Ishikawa (cell line): ENCODE data around the gene F3.
A peak's percentile ranks its signal among the peaks of the same experiment; 100 is the strongest.

Experiments used
- CEBPB ChIP-seq: IDR thresholded peaks from 2 replicates; pipeline ENCODE4 v1.6.1; 2012
- CREB1 ChIP-seq: IDR thresholded peaks from 2 replicates; pipeline ENCODE4 v1.6.1; 2012; ENCODE audit warnings: low read depth
- EGR1 ChIP-seq: IDR thresholded peaks from 2 replicates; pipeline ENCODE4 v1.6.1; 2012
- EP300 ChIP-seq: IDR thresholded peaks from 2 replicates; pipeline ENCODE4 v1.6.1; 2012; ENCODE audit warnings: borderline replicate concordance
- FOXM1 ChIP-seq: IDR thresholded peaks from 2 replicates; pipeline ENCODE4 v1.6.1; 2012; ENCODE audit warnings: low read depth, borderline replicate concordance
- NFIC ChIP-seq: IDR thresholded peaks from 2 replicates; pipeline ENCODE4 v1.6.1; 2012
- RAD21 ChIP-seq: IDR thresholded peaks from 2 replicates; pipeline ENCODE4 v1.6.1; 2012; ENCODE audit warnings: low read depth
- TAF1 ChIP-seq: IDR thresholded peaks from 2 replicates; pipeline ENCODE4 v1.6.1; 2012; ENCODE audit warnings: low read depth, mild to moderate bottlenecking
- TCF12 ChIP-seq: IDR thresholded peaks from 2 replicates; pipeline ENCODE4 v1.6.1; 2012; ENCODE audit warnings: low read depth
- TEAD4 ChIP-seq: IDR thresholded peaks from 2 replicates; pipeline ENCODE4 v1.6.1; 2012
- YY1 ChIP-seq: IDR thresholded peaks from 2 replicates; pipeline ENCODE4 v1.6.1; 2012; ENCODE audit warnings: low read depth
- ZBTB7A ChIP-seq: IDR thresholded peaks from 2 replicates; pipeline ENCODE4 v1.6.1; 2012; ENCODE audit warnings: low read depth
- TF ChIP-seq, protein P1 (sequence below): IDR thresholded peaks from 2 replicates; pipeline ENCODE4 v1.6.1; 2012; ENCODE audit warnings: low read depth, mild to moderate bottlenecking
- TF ChIP-seq, protein P2 (sequence below): IDR thresholded peaks from 2 replicates; pipeline ENCODE4 v1.6.1; 2012
- TF ChIP-seq, protein P3 (sequence below): IDR thresholded peaks from 2 replicates; pipeline ENCODE4 v1.6.1; 2012

Gene F3

DNA sequence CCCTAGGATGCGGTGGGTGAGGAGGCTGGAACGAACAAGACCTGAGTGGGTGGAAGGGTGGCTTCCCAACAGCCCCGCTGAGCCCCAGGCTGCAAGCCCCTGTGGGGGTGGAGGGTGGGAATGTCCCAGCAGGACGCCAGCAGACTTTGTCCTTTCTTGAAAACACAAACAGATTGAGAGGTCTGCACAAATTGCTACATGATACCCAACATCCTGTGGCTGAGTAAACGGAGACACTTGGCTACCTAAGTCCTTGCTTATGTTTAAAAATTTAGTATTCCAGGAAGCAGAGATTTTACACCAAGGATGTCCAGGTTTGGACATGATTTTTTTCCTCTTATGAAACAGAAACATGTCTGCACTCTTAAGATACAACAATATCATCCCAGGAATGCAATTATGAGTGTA is 11.8 kb upstream of the F3 start:
- peak; percentile 91 for TF ChIP-seq EGR1
- TF ChIP-seq, protein P1, sequence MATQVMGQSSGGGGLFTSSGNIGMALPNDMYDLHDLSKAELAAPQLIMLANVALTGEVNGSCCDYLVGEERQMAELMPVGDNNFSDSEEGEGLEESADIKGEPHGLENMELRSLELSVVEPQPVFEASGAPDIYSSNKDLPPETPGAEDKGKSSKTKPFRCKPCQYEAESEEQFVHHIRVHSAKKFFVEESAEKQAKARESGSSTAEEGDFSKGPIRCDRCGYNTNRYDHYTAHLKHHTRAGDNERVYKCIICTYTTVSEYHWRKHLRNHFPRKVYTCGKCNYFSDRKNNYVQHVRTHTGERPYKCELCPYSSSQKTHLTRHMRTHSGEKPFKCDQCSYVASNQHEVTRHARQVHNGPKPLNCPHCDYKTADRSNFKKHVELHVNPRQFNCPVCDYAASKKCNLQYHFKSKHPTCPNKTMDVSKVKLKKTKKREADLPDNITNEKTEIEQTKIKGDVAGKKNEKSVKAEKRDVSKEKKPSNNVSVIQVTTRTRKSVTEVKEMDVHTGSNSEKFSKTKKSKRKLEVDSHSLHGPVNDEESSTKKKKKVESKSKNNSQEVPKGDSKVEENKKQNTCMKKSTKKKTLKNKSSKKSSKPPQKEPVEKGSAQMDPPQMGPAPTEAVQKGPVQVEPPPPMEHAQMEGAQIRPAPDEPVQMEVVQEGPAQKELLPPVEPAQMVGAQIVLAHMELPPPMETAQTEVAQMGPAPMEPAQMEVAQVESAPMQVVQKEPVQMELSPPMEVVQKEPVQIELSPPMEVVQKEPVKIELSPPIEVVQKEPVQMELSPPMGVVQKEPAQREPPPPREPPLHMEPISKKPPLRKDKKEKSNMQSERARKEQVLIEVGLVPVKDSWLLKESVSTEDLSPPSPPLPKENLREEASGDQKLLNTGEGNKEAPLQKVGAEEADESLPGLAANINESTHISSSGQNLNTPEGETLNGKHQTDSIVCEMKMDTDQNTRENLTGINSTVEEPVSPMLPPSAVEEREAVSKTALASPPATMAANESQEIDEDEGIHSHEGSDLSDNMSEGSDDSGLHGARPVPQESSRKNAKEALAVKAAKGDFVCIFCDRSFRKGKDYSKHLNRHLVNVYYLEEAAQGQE, result no peak

DNA sequence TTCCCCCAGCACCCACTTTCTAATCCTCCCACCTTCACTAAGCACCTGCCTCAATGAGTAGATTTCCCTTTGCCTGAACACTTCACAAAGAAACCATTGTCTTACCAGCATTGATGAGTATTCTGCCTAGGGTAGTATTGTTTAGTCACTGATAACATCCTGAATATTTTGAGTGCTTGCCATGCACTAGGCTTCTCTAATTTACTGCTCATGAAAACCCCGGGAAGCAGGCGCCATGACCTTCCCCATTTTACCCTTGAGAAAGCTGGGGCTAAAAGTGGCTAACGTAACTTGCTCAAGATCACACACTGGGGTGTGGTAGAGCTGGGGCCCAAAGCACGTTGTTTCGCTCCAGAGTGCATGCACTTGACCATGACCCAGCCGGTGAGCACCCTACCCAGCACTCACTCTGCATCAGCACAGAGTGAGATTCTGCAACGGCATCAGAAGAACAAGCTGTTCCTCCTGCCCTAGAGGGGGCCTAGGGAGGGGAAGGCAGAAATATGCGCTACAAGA is 10.6 kb upstream of the F3 start:
- TF ChIP-seq ZBTB7A, result no peak
- TF ChIP-seq YY1, result no peak
- no peak for TF ChIP-seq NFIC
- TF ChIP-seq, protein P1, result no peak
- TF ChIP-seq FOXM1, result no peak
- TF ChIP-seq, protein P2, sequence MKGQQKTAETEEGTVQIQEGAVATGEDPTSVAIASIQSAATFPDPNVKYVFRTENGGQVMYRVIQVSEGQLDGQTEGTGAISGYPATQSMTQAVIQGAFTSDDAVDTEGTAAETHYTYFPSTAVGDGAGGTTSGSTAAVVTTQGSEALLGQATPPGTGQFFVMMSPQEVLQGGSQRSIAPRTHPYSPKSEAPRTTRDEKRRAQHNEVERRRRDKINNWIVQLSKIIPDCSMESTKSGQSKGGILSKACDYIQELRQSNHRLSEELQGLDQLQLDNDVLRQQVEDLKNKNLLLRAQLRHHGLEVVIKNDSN, result no peak
- TF ChIP-seq CEBPB, result no peak
- TF ChIP-seq CREB1, result no peak
- TF ChIP-seq RAD21, result no peak
- TF ChIP-seq TCF12, result no peak

DNA sequence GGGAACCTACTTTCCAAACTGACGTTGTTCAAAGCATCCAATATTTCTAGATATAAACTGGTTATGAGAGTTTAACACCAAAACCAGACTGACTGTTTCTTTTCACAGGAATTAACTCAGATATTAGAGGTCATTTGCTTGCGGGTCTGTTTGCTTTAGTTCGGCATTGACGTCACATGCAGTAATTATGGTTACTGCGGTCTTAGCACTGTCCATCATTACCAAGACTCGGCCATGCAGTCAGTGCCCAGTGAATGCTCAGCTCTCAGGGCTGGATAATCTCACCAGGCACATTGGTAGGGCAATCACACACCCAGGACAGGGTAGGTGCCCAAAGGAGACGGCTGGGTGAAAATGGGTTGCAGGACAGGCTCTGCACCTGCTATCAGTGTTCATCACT is 9.9 kb upstream of the F3 start:
- no peak for TF ChIP-seq FOXM1
- TF ChIP-seq YY1, result no peak
- no peak for TF ChIP-seq EGR1
- no peak for TF ChIP-seq CREB1
- TF ChIP-seq, protein P2, result no peak
- no peak for TF ChIP-seq CEBPB
- no peak for TF ChIP-seq TEAD4
- no peak for TF ChIP-seq TAF1
- TF ChIP-seq, protein P1, result no peak
- TF ChIP-seq TCF12, result no peak
- TF ChIP-seq, protein P3, sequence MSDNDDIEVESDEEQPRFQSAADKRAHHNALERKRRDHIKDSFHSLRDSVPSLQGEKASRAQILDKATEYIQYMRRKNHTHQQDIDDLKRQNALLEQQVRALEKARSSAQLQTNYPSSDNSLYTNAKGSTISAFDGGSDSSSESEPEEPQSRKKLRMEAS, result no peak

DNA sequence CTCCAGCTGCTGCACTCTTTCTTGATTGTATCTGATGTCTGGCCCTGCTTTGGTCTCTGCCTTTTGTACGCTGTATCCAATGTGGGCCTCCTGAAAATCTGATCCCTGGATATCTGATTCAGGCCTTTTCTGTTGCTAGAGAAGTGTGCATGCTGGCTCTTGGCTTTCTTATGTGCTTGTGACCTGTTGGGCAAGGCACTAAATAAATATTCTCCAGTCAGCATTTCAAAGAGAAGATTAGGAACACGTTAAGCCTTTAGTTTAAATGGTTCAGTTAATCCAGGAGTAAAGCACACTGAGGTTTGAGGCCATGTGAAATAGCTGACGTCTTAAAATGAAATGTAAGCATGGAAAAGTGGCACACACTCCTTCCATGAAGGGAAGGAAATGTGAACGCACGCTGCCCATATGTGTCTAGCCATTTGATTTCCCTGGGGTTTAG is 9.3 kb upstream of the F3 start:
- no peak for TF ChIP-seq CEBPB
- no peak for TF ChIP-seq CREB1
- no peak for TF ChIP-seq YY1
- no peak for TF ChIP-seq NFIC
- TF ChIP-seq, protein P3, result no peak
- TF ChIP-seq EP300, result no peak
- no peak for TF ChIP-seq FOXM1
- TF ChIP-seq, protein P2, result no peak
- no peak for TF ChIP-seq EGR1
- no peak for TF ChIP-seq TEAD4
- TF ChIP-seq RAD21, result no peak
- TF ChIP-seq ZBTB7A, result no peak
- no peak for TF ChIP-seq TCF12
- TF ChIP-seq, protein P1, result no peak
- no peak for TF ChIP-seq TAF1
